ENCODE data around the gene BLM. TPM values are rescaled to one million over a fixed set of nuclear protein-coding genes. Genes with fewer than 3 reads are reported as not detected.
A peak's percentile ranks its signal among the peaks of the same experiment; 100 is the strongest.

BLM gene
- total RNA-seq, 1 experiment from 2014 or later: 41.3 TPM

GRCh38 chr15:90838139-90838538, 121.0 kb downstream of the BLM start:
- Mint-ChIP-seq H3K4me1 (peaks cover 40 to 41% of the 10 kb centered on the region in 2 experiments), H3K36me3 (ENCODE audit: insufficient read depth in 1 of 3, low read depth in 3 of 3) (no peaks in the 10 kb centered on the region), H3K9me3 (no peaks in the 10 kb centered on the region; a peak in 1 of 5 replicates), H3K27me3 (ENCODE audit: low read depth) (peaks cover 6% of the 10 kb centered on the region), H3K27ac (peak overlapping the region in 2 of 3 experiments; percentile 63 to 92; a peak in 2 of 7 replicates), H3K4me3 (no peak overlapping the region)
- no peak overlapping the region for H3K56ac ChIP-seq (ENCODE audit: insufficient read length, low read depth, low read length)
- H4K8ac ChIP-seq (replicated peaks; ENCODE audit: insufficient read length, low read depth, low read length): no peak overlapping the region
- H2BK15ac ChIP-seq (ENCODE audit: low read depth, low read length): no peak overlapping the region
- no CpG with 5 or more reads among the region's 15 CpGs for WGBS (ENCODE audit: extremely low coverage, insufficient read length, low lambda C conversion rate)
- H2BK20ac ChIP-seq (ENCODE audit: low read depth, low read length, poor library complexity, severe bottlenecking): no peak overlapping the region
- no peak overlapping the region for H3K18ac ChIP-seq (ENCODE audit: insufficient read length, low read depth, low read length)
- H3K4ac ChIP-seq (ENCODE audit: low read depth, low read length): no peak overlapping the region
- H3K14ac ChIP-seq (ENCODE audit: insufficient read depth, low read length): no peak overlapping the region
- H3K4me1 ChIP-seq (ENCODE audit: insufficient read depth, low read length): peaks cover 5% of the 10 kb centered on the region; the same call in 1 of the 2 replicates
- no peak overlapping the region for H3K23ac ChIP-seq (ENCODE audit: insufficient read length, low read depth, low read length)
- no peak overlapping the region for H3K27ac ChIP-seq (ENCODE audit: insufficient read length, low read depth, low read length)
- no peak for TF ChIP-seq CTCF (conservative IDR thresholded peaks at IDR 0.05)
- no peak overlapping the region for H2BK5ac ChIP-seq (ENCODE audit: insufficient read length, low read length)
- H4K91ac ChIP-seq (ENCODE audit: insufficient read length, low read depth, low read length): no peak overlapping the region
- DNase-seq: no peak
- no peak overlapping the region for H2AFZ ChIP-seq (ENCODE audit: low read length)
- no peaks in the 10 kb centered on the region for H3K9me3 ChIP-seq (ENCODE audit: control insufficient read depth, low read depth, low read length)
- H2BK12ac ChIP-seq (ENCODE audit: insufficient read length, low read depth, low read length): no peak overlapping the region
- H3K9ac ChIP-seq (ENCODE audit: extremely low read depth, insufficient read length, low read length): no peak overlapping the region
- no peak overlapping the region for H4K5ac ChIP-seq (ENCODE audit: insufficient read length, low read depth, low read length)
- H2AK5ac ChIP-seq (ENCODE audit: insufficient read length, low read length): no peak overlapping the region
- no peaks in the 10 kb centered on the region for H3K23me2 ChIP-seq (ENCODE audit: insufficient read length, low read depth, low read length, poor library complexity, severe bottlenecking)
- no peaks in the 10 kb centered on the region for H3K27me3 ChIP-seq (ENCODE audit: insufficient read depth, low read length)
- H2BK120ac ChIP-seq (ENCODE audit: low read depth, low read length, poor library complexity, severe bottlenecking): no peak overlapping the region
- H3K4me2 ChIP-seq (ENCODE audit: insufficient read depth, insufficient read length, low read length): no peak overlapping the region
- no peaks in the 10 kb centered on the region for H4K20me1 ChIP-seq (ENCODE audit: control insufficient read depth, insufficient read depth, insufficient read length)
- H3T11ph ChIP-seq (ENCODE audit: low read length): no peak overlapping the region
- H3K79me1 ChIP-seq (ENCODE audit: insufficient read depth, low read depth, low read length, poor library complexity, severe bottlenecking): no peaks in the 10 kb centered on the region
- no peaks in the 10 kb centered on the region for H3K79me2 ChIP-seq (ENCODE audit: insufficient read depth, low read length)

Data from H9 (cell line).